IPS-11a (cell line): ENCODE measurements around the gene CDC42EP2.
A peak's percentile ranks its signal among the peaks of the same experiment; 100 is the strongest.

ENCODE experiments used
- H3K4me3 ChIP-seq: one replicate; pipeline ENCODE4 v1.5.1; 2013; ENCODE audit warnings: low read depth, low read length, control low read depth

Gene CDC42EP2

GRCh38 chr11:65355013-65355775 is 40.5 kb downstream of the CDC42EP2 start:
- peak overlapping the region; percentile 60 for H3K4me3 ChIP-seq

- no peak overlapping the region for H3K4me3 ChIP-seq
Measured at GRCh38 chr11:65355776-65356393, 41.2 kb downstream of the CDC42EP2 start.

- H3K4me3 ChIP-seq: no peak overlapping the region
Measured at GRCh38 chr11:65356394-65356972, 41.8 kb downstream of the CDC42EP2 start.

GRCh38 chr11:65357856-65358356 is 43.2 kb downstream of the CDC42EP2 start:
- H3K4me3 ChIP-seq: no peak overlapping the region

GRCh38 chr11:65362320-65362931 is 47.8 kb downstream of the CDC42EP2 start:
- no peak overlapping the region for H3K4me3 ChIP-seq

- H3K4me3 ChIP-seq: no peak overlapping the region
Measured at GRCh38 chr11:65362966-65363365, 48.3 kb downstream of the CDC42EP2 start.

GRCh38 chr11:65363770-65364169 is 49.1 kb downstream of the CDC42EP2 start:
- no peak overlapping the region for H3K4me3 ChIP-seq

- no peak overlapping the region for H3K4me3 ChIP-seq
Measured at GRCh38 chr11:65366340-65366773, 51.7 kb downstream of the CDC42EP2 start.

GRCh38 chr11:65370659-65371049 is 56.0 kb downstream of the CDC42EP2 start:
- no peak overlapping the region for H3K4me3 ChIP-seq
